GM21360 (cell line): ENCODE data around the gene ZC3H7B.

Experiments used
- ATAC-seq: cut with Tn5 transposase; IDR thresholded peaks from one replicate; pipeline ENCODE4 v1.9.1; 2021; ENCODE audit warnings: mild to moderate bottlenecking, moderate library complexity; ENCODE audit not compliant: unreplicated experiment

Gene ZC3H7B

GRCh38 chr22:41324821-41325528, 23.6 kb downstream of the ZC3H7B start:
- ATAC-seq = no peak

GRCh38 chr22:41327124-41327523, 25.8 kb downstream of the ZC3H7B start:
- ATAC-seq = no peak

GRCh38 chr22:41330169-41330568, 28.8 kb downstream of the ZC3H7B start:
- no peak for ATAC-seq

GRCh38 chr22:41332217-41332939, 31.1 kb downstream of the ZC3H7B start:
- no peak for ATAC-seq

GRCh38 chr22:41333806-41334205, 32.5 kb downstream of the ZC3H7B start:
- ATAC-seq = no peak

- ATAC-seq = no peak
Observed at GRCh38 chr22:41334215-41334614, 32.9 kb downstream of the ZC3H7B start.

GRCh38 chr22:41334951-41335635, 33.8 kb downstream of the ZC3H7B start:
- no peak for ATAC-seq

GRCh38 chr22:41338614-41339212, 37.4 kb downstream of the ZC3H7B start:
- no peak for ATAC-seq

GRCh38 chr22:41339823-41340222, 38.5 kb downstream of the ZC3H7B start:
- ATAC-seq = no peak

GRCh38 chr22:41340357-41340756, 39.0 kb downstream of the ZC3H7B start:
- no peak for ATAC-seq

- ATAC-seq = no peak
Observed at GRCh38 chr22:41341012-41341411, 39.7 kb downstream of the ZC3H7B start.

GRCh38 chr22:41341990-41342389, 40.7 kb downstream of the ZC3H7B start:
- no peak for ATAC-seq

- no peak for ATAC-seq
Observed at GRCh38 chr22:41343300-41343699, 42.0 kb downstream of the ZC3H7B start.

GRCh38 chr22:41343717-41344116, 42.4 kb downstream of the ZC3H7B start:
- ATAC-seq = no peak

GRCh38 chr22:41344189-41344788, 43.0 kb downstream of the ZC3H7B start:
- no peak for ATAC-seq

- no peak for ATAC-seq
Observed at GRCh38 chr22:41345807-41346335, 44.5 kb downstream of the ZC3H7B start.

- ATAC-seq = no peak
Observed at GRCh38 chr22:41347066-41347859, 45.9 kb downstream of the ZC3H7B start.

GRCh38 chr22:41348964-41349484, 47.7 kb downstream of the ZC3H7B start:
- no peak for ATAC-seq

- ATAC-seq = no peak
Observed at GRCh38 chr22:41350087-41350486, 48.8 kb downstream of the ZC3H7B start.

- no peak for ATAC-seq
Observed at GRCh38 chr22:41351011-41351410, 49.7 kb downstream of the ZC3H7B start.
